Endothelial cell of umbilical vein (primary cell): ENCODE data around the gene NTNG1.

ENCODE experiments used
- EZH2 ChIP-seq: IDR thresholded peaks from 2 replicates; pipeline ENCODE4 v1.6.1; 2012; ENCODE audit warnings: borderline replicate concordance, low read depth, mild to moderate bottlenecking, moderate library complexity, low read length, inconsistent platforms; ENCODE audit not compliant: severe bottlenecking
- FOS ChIP-seq: IDR thresholded peaks from 2 replicates; pipeline ENCODE4 v1.6.1; 2011; ENCODE audit warnings: mild to moderate bottlenecking, low read length, moderate library complexity, borderline replicate concordance; ENCODE audit not compliant: insufficient read depth
- JUN ChIP-seq: IDR thresholded peaks from 2 replicates; pipeline ENCODE4 v1.6.1; 2011; ENCODE audit warnings: borderline replicate concordance, low read depth; ENCODE audit not compliant: insufficient read length, insufficient read depth
- MYC ChIP-seq: IDR thresholded peaks from one replicate; pipeline ENCODE4 v1.6.1; 2011; ENCODE audit warnings: mild to moderate bottlenecking, low read depth, low read length
- POLR2A ChIP-seq: IDR thresholded peaks from 2 replicates; pipeline ENCODE4 v1.6.1; 2012; ENCODE audit warnings: low read depth, mild to moderate bottlenecking, control low read depth, low read length
- POLR2AphosphoS5 ChIP-seq: IDR thresholded peaks from 2 replicates; pipeline ENCODE4 v1.6.1; 2012; ENCODE audit warnings: low read depth, mild to moderate bottlenecking, control low read depth, low read length, moderate library complexity; ENCODE audit not compliant: insufficient read depth
- TF ChIP-seq, protein P1 (sequence below), 2 donors: IDR thresholded peaks; 1 replicate in 1 of 2; 2 replicates in 1 of 2; pipeline ENCODE4 v1.5.1; 2011; ENCODE audit warnings: low read length in 2 of 2, mild to moderate bottlenecking in 2 of 2, moderate library complexity in 2 of 2, control low read depth in 1 of 2, inconsistent platforms in 1 of 2, low read depth in 1 of 2; ENCODE audit not compliant: insufficient read depth in 1 of 2; ENCODE audit errors: extremely low read depth in 1 of 2

DNA sequence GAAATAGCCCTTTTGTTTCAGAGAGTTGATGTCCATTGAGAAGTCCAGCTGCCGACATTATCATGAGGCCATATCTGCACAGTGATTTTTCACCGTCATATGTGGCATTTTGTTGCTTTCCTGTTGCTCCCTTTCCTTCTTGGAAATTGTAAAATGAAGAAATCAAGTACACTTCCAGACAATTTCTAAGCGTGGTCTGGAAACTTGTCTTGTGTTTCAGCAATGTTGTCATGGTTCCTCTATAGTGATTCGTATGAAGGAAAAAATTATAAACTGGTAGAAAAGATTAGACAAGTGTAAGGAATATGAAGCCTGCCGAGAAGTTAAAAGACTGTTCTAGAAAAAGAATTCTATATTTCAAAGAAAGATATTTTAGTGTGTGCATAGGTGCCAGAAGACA is 17.7 kb downstream of the NTNG1 start:
- TF ChIP-seq, protein P1, sequence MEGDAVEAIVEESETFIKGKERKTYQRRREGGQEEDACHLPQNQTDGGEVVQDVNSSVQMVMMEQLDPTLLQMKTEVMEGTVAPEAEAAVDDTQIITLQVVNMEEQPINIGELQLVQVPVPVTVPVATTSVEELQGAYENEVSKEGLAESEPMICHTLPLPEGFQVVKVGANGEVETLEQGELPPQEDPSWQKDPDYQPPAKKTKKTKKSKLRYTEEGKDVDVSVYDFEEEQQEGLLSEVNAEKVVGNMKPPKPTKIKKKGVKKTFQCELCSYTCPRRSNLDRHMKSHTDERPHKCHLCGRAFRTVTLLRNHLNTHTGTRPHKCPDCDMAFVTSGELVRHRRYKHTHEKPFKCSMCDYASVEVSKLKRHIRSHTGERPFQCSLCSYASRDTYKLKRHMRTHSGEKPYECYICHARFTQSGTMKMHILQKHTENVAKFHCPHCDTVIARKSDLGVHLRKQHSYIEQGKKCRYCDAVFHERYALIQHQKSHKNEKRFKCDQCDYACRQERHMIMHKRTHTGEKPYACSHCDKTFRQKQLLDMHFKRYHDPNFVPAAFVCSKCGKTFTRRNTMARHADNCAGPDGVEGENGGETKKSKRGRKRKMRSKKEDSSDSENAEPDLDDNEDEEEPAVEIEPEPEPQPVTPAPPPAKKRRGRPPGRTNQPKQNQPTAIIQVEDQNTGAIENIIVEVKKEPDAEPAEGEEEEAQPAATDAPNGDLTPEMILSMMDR (IDR thresholded peaks at IDR 0.05; ENCODE audit: extremely low read depth in 1 of 2, insufficient read depth in 1 of 2, low read depth in 1 of 2, low read length in 2 of 2) = no peak
- no peak for TF ChIP-seq POLR2A
- TF ChIP-seq EZH2 = no peak
- TF ChIP-seq POLR2AphosphoS5 = no peak
- no peak for TF ChIP-seq MYC
- TF ChIP-seq FOS = no peak
- TF ChIP-seq JUN = no peak
